Rectal smooth muscle tissue (tissue), 1 donor: ENCODE measurements around the gene CLMP.
A peak's percentile ranks its signal among the peaks of the same experiment; 100 is the strongest.
"Not testable (repeated sequence)": the region's sequence is repeated elsewhere in the genome, so short reads cannot be mapped to it uniquely, and the experiment has no call there.

Source experiments
- H3K27ac ChIP-seq: one replicate; pipeline ENCODE4 v1.7.0; 2013; ENCODE audit warnings: low read depth, low read length, inconsistent platforms
- H3K27me3 ChIP-seq: one replicate; pipeline ENCODE4 v1.7.0; 2013; ENCODE audit warnings: low read length; ENCODE audit not compliant: control insufficient read depth, insufficient read depth
- H3K36me3 ChIP-seq: one replicate; pipeline ENCODE4 v1.7.0; 2013; ENCODE audit warnings: low read length; ENCODE audit not compliant: control insufficient read depth, insufficient read depth
- H3K4me1 ChIP-seq: one replicate; pipeline ENCODE4 v1.7.0; 2013; ENCODE audit warnings: low read length; ENCODE audit not compliant: control insufficient read depth, insufficient read depth
- H3K4me3 ChIP-seq: one replicate; pipeline ENCODE4 v1.7.0; 2013; ENCODE audit warnings: low read length
- H3K9ac ChIP-seq: one replicate; pipeline ENCODE4 v1.7.0; 2013; ENCODE audit warnings: low read length

The CLMP gene

GRCh38 chr11:123132034-123132766 lies 62.8 kb downstream of the CLMP start:
- H3K36me3 ChIP-seq, H3K27ac ChIP-seq: not testable (repeated sequence)

GRCh38 chr11:123129920-123130319 lies 65.1 kb downstream of the CLMP start:
- H3K4me3 ChIP-seq = no peak overlapping the region
- H3K36me3 ChIP-seq = no peaks in the 10 kb centered on the region
- no peaks in the 10 kb centered on the region for H3K4me1 ChIP-seq
- peak overlapping the region; percentile 41 for H3K27ac ChIP-seq
- no peak overlapping the region for H3K9ac ChIP-seq
- no peaks in the 10 kb centered on the region for H3K27me3 ChIP-seq

More at GRCh38 chr11:123132034-123132766, 62.8 kb downstream of the CLMP start:
- not testable (repeated sequence) for H3K4me3 ChIP-seq, H3K4me1 ChIP-seq, H3K27me3 ChIP-seq, H3K9ac ChIP-seq

- Histone ChIP-seq H3K9ac (no peak overlapping the region), H3K36me3 (no peaks in the 10 kb centered on the region), H3K4me3 (no peak overlapping the region), H3K27me3 (no peaks in the 10 kb centered on the region), H3K27ac (no peak overlapping the region), H3K4me1 (no peaks in the 10 kb centered on the region)
Observed at GRCh38 chr11:123125169-123125568, 69.9 kb downstream of the CLMP start.

GRCh38 chr11:123122852-123123251 lies 72.2 kb downstream of the CLMP start:
- Histone ChIP-seq H3K9ac (no peak overlapping the region), H3K27ac (peak overlapping the region; percentile 3), H3K36me3 (no peaks in the 10 kb centered on the region), H3K4me3 (no peak overlapping the region), H3K4me1 (no peaks in the 10 kb centered on the region), H3K27me3 (no peaks in the 10 kb centered on the region)

- no peak overlapping the region for H3K4me3 ChIP-seq
- H3K27ac ChIP-seq = peak overlapping the region; percentile 3
- H3K9ac ChIP-seq = no peak overlapping the region
- no peaks in the 10 kb centered on the region for H3K36me3 ChIP-seq
- no peaks in the 10 kb centered on the region for H3K27me3 ChIP-seq
- no peaks in the 10 kb centered on the region for H3K4me1 ChIP-seq
Observed at GRCh38 chr11:123122341-123122740, 72.7 kb downstream of the CLMP start.

GRCh38 chr11:123116486-123116885 lies 78.6 kb downstream of the CLMP start:
- no peak overlapping the region for H3K4me3 ChIP-seq

GRCh38 chr11:123111465-123111864 lies 83.6 kb downstream of the CLMP start:
- Histone ChIP-seq H3K27me3 (no peaks in the 10 kb centered on the region), H3K27ac (peak overlapping the region; percentile 19), H3K4me3 (no peak overlapping the region), H3K36me3 (no peaks in the 10 kb centered on the region), H3K9ac (no peak overlapping the region), H3K4me1 (peaks cover 11% of the 10 kb centered on the region)

More at GRCh38 chr11:123116486-123116885, 78.6 kb downstream of the CLMP start:
- H3K27ac ChIP-seq = no peak overlapping the region
- no peak overlapping the region for H3K9ac ChIP-seq
- H3K27me3 ChIP-seq = no peaks in the 10 kb centered on the region
- H3K4me1 ChIP-seq = peaks cover 4% of the 10 kb centered on the region
- no peaks in the 10 kb centered on the region for H3K36me3 ChIP-seq

- no peak overlapping the region for H3K27ac ChIP-seq
- no peaks in the 10 kb centered on the region for H3K36me3 ChIP-seq
- peaks cover 12% of the 10 kb centered on the region for H3K4me1 ChIP-seq
- no peak overlapping the region for H3K9ac ChIP-seq
- no peak overlapping the region for H3K4me3 ChIP-seq
- H3K27me3 ChIP-seq = no peaks in the 10 kb centered on the region
Observed at GRCh38 chr11:123110397-123110796, 84.7 kb downstream of the CLMP start.

- no peak overlapping the region for H3K27ac ChIP-seq
- no peak overlapping the region for H3K4me3 ChIP-seq
- H3K4me1 ChIP-seq = peaks cover 15% of the 10 kb centered on the region
- H3K27me3 ChIP-seq = no peaks in the 10 kb centered on the region
- no peaks in the 10 kb centered on the region for H3K36me3 ChIP-seq
- no peak overlapping the region for H3K9ac ChIP-seq
Observed at GRCh38 chr11:123107945-123108495, 87.0 kb downstream of the CLMP start.

- Histone ChIP-seq H3K4me1 (peaks cover 19% of the 10 kb centered on the region), H3K36me3 (no peaks in the 10 kb centered on the region), H3K9ac (no peak overlapping the region), H3K27ac (no peak overlapping the region), H3K4me3 (no peak overlapping the region), H3K27me3 (no peaks in the 10 kb centered on the region)
Observed at GRCh38 chr11:123104697-123105096, 90.4 kb downstream of the CLMP start.

- no peaks in the 10 kb centered on the region for H3K27me3 ChIP-seq
- no peaks in the 10 kb centered on the region for H3K36me3 ChIP-seq
- H3K27ac ChIP-seq = peak overlapping the region; percentile 66
- no peak overlapping the region for H3K9ac ChIP-seq
- no peak overlapping the region for H3K4me3 ChIP-seq
- H3K4me1 ChIP-seq = peaks cover 21% of the 10 kb centered on the region
Observed at GRCh38 chr11:123103326-123103980, 91.6 kb downstream of the CLMP start.

- Histone ChIP-seq H3K4me1 (peaks cover 15% of the 10 kb centered on the region), H3K36me3 (no peaks in the 10 kb centered on the region), H3K27me3 (no peaks in the 10 kb centered on the region), H3K9ac (no peak overlapping the region), H3K27ac (peak overlapping the region; percentile 40), H3K4me3 (no peak overlapping the region)
Observed at GRCh38 chr11:123100379-123101085, 94.5 kb downstream of the CLMP start.
